GM21367 (cell line): ENCODE results near the gene MS4A8.
"Not testable (repeated sequence)": the region's sequence is repeated elsewhere in the genome, so short reads cannot be mapped to it uniquely, and the experiment has no call there.

Source experiments
- ATAC-seq: cut with Tn5 transposase; IDR thresholded peaks from one replicate; pipeline ENCODE4 v1.9.1; 2021; ENCODE audit not compliant: unreplicated experiment

Gene MS4A8

GRCh38 chr11:60724420-60724819, 25.0 kb downstream of the MS4A8 start, which contains the start of gene MS4A18:
Gene MS4A18, plus strand, starts transcription at chr11:60724720.
- no peak for ATAC-seq

- no peak for ATAC-seq
Measured at GRCh38 chr11:60725592-60725991, 26.2 kb downstream of the MS4A8 start.

GRCh38 chr11:60731586-60731985, 32.2 kb downstream of the MS4A8 start:
- ATAC-seq = no peak

- no peak for ATAC-seq
Measured at GRCh38 chr11:60734279-60734678, 34.9 kb downstream of the MS4A8 start.

- no peak for ATAC-seq
Measured at GRCh38 chr11:60739114-60739513, 39.7 kb downstream of the MS4A8 start.

- no peak for ATAC-seq
Measured at GRCh38 chr11:60740573-60740972, 41.2 kb downstream of the MS4A8 start.

- no peak for ATAC-seq
Measured at GRCh38 chr11:60741421-60741820, 42.0 kb downstream of the MS4A8 start.

- no peak for ATAC-seq
Measured at GRCh38 chr11:60743058-60743457, 43.6 kb downstream of the MS4A8 start.

- ATAC-seq = no peak
Measured at GRCh38 chr11:60744114-60744513, 44.7 kb downstream of the MS4A8 start.

- no peak for ATAC-seq
Measured at GRCh38 chr11:60747359-60747873, 48.0 kb downstream of the MS4A8 start.

GRCh38 chr11:60748225-60748624, 48.8 kb downstream of the MS4A8 start:
- no peak for ATAC-seq

- ATAC-seq = no peak
Measured at GRCh38 chr11:60748821-60749220, 49.4 kb downstream of the MS4A8 start.

- no peak for ATAC-seq
Measured at GRCh38 chr11:60750911-60751310, 51.5 kb downstream of the MS4A8 start.

- ATAC-seq = no peak
Measured at GRCh38 chr11:60753309-60753708, 53.9 kb downstream of the MS4A8 start.

GRCh38 chr11:60754887-60755286, 55.5 kb downstream of the MS4A8 start:
- no peak for ATAC-seq

- no peak for ATAC-seq
Measured at GRCh38 chr11:60756307-60757032, 57.1 kb downstream of the MS4A8 start, which contains the start of gene MS4A15. Gene MS4A15, plus strand, starts transcription at chr11:60756867. Its CDS starts 6,867 bp downstream, at chr11:60763734.

GRCh38 chr11:60757231-60757800, 57.9 kb downstream of the MS4A8 start:
- no peak for ATAC-seq

- ATAC-seq = not testable (repeated sequence)
Measured at GRCh38 chr11:60758671-60759070, 59.3 kb downstream of the MS4A8 start.

GRCh38 chr11:60759438-60760225, 60.2 kb downstream of the MS4A8 start:
- not testable (repeated sequence) for ATAC-seq

GRCh38 chr11:60761436-60762190, 62.2 kb downstream of the MS4A8 start:
- no peak for ATAC-seq
